Neural progenitor cell (in vitro differentiated cells): Measurements from ENCODE around the gene SPAAR. TPM values are rescaled to one million over a fixed set of nuclear protein-coding genes. Genes with fewer than 3 reads are reported as not detected.

ENCODE experiments used
- DNase-seq: peaks from one replicate; pipeline ENCODE4 v3.0.0-alpha.2; 2016; ENCODE audit warnings: low spot score
- H2AFZ ChIP-seq: fragments of 200-600 bp; sonication (generic); replicated peaks from 2 replicates; pipeline ENCODE4 v1.6.1; 2016; ENCODE audit warnings: antibody characterized with exemption
- H3F3A ChIP-seq: fragments of 200-600 bp; sonication (generic); 2 replicates; pipeline ENCODE4 v1.6.1; 2016; ENCODE audit warnings: antibody characterized with exemption, low read depth
- H3K27ac ChIP-seq: fragments of 200-600 bp; sonication (generic); 2 replicates; pipeline ENCODE4 v1.5.1; 2016; ENCODE audit warnings: mild to moderate bottlenecking
- H3K27me3 ChIP-seq: fragments of 200-600 bp; sonication (generic); 2 replicates; pipeline ENCODE4 v1.6.1; 2016; ENCODE audit warnings: mild to moderate bottlenecking, moderate library complexity
- H3K36me3 ChIP-seq: fragments of 200-600 bp; sonication (generic); 2 replicates; pipeline ENCODE4 v1.5.1; 2016
- H3K4me1 ChIP-seq: fragments of 200-600 bp; sonication (generic); 2 replicates; pipeline ENCODE4 v1.6.1; 2016; ENCODE audit warnings: mixed run types
- H3K4me2 ChIP-seq: fragments of 200-600 bp; sonication (generic); 2 replicates; pipeline ENCODE4 v1.6.1; 2016
- H3K4me3 ChIP-seq: fragments of 200-600 bp; sonication (generic); 2 replicates; pipeline ENCODE4 v1.5.1; 2016
- H3K79me2 ChIP-seq: fragments of 200-600 bp; sonication (generic); 2 replicates; pipeline ENCODE4 v1.6.1; 2016; ENCODE audit warnings: low read depth
- H3K9ac ChIP-seq: fragments of 200-600 bp; sonication (generic); 2 replicates; pipeline ENCODE4 v1.6.1; 2016
- H3K9me3 ChIP-seq: fragments of 200-600 bp; sonication (generic); 2 replicates; pipeline ENCODE4 v1.5.1; 2016; ENCODE audit warnings: low read depth
- H4K20me1 ChIP-seq: fragments of 200-600 bp; sonication (generic); 2 replicates; pipeline ENCODE4 v1.6.1; 2016; ENCODE audit warnings: low read depth
- H3K27ac Mint-ChIP-seq: 3 replicates; pipeline ENCODE4 v1.8.0; 2021; ENCODE audit warnings: mixed read lengths
- H3K27me3 Mint-ChIP-seq: 2 replicates; pipeline ENCODE4 v1.8.0; 2022; ENCODE audit warnings: low read depth, mild to moderate bottlenecking, inconsistent platforms, moderate library complexity, mixed read lengths; ENCODE audit not compliant: insufficient read depth
- H3K36me3 Mint-ChIP-seq: 3 replicates; pipeline ENCODE4 v1.8.0; 2021; ENCODE audit warnings: mixed read lengths
- H3K4me1 Mint-ChIP-seq: 3 replicates; pipeline ENCODE4 v1.8.0; 2021; ENCODE audit warnings: mixed read lengths
- H3K4me3 Mint-ChIP-seq: 3 replicates; pipeline ENCODE4 v1.8.0; 2021; ENCODE audit warnings: mild to moderate bottlenecking, moderate library complexity, mixed read lengths
- H3K9me3 Mint-ChIP-seq: 3 replicates; pipeline ENCODE4 v1.8.0; 2020; ENCODE audit warnings: mixed read lengths
- EZH2 ChIP-seq: fragments of 200-600 bp; sonication (generic); IDR thresholded peaks from 2 replicates; pipeline ENCODE4 v1.6.1; 2017; ENCODE audit warnings: antibody characterized with exemption, mild to moderate bottlenecking, moderate library complexity
- EZH2phosphoT487 ChIP-seq: fragments of 200-600 bp; sonication (generic); IDR thresholded peaks from 2 replicates; pipeline ENCODE4 v1.6.1; 2017; ENCODE audit warnings: antibody characterized with exemption
- total RNA-seq: library from RNA; depleted of rRNA; stranded (reverse); fragments of >200 nt; gene quantifications from 2 replicates; pipeline ENCODE4 v1.2.3, GENCODE V29; 2015; ENCODE audit warnings: low replicate concordance
- TF ChIP-seq, protein P1 (sequence below): fragments of 200-600 bp; sonication (generic); IDR thresholded peaks from 2 replicates; pipeline ENCODE4 v1.5.1; 2017; ENCODE audit warnings: antibody characterized with exemption, mild to moderate bottlenecking

SPAAR gene
- total RNA-seq, 1 donor from 2014 or later, result not detected

DNA sequence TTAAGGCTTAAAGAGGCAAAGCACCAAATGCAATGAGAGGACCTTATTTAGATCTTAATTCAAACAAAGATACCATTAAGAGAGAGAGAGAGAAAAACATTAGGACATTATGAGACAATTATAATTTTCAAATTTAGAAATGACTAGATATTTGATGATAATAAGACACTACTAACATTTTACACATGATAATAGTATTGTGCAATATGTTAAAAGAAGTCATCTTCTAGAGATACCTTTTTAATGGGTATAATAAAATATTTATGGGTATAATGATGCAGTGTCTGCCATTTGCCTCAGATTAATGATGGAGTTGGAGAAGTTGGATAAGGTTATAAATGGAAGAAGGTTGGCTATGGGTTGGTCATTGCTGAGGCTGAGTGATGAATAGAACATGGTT lies 21.2 kb downstream of the SPAAR start:
- no peak overlapping the region for H3K4me3 Mint-ChIP-seq
- H3F3A ChIP-seq, result no peaks in the 10 kb centered on the region
- no peak overlapping the region for H2AFZ ChIP-seq
- H3K4me1 Mint-ChIP-seq, result no peaks in the 10 kb centered on the region
- H3K9me3 Mint-ChIP-seq, result no peaks in the 10 kb centered on the region
- no peak for DNase-seq
- no peak overlapping the region for H3K9ac ChIP-seq
- H3K27me3 Mint-ChIP-seq, result peaks cover 2% of the 10 kb centered on the region
- H3K4me1 ChIP-seq, result no peaks in the 10 kb centered on the region
- H3K9me3 ChIP-seq, result no peaks in the 10 kb centered on the region
- H3K4me3 ChIP-seq, result no peak overlapping the region
- H3K79me2 ChIP-seq, result no peaks in the 10 kb centered on the region
- H3K27ac Mint-ChIP-seq, result no peak overlapping the region
- no peak for TF ChIP-seq EZH2
- no peak for TF ChIP-seq EZH2phosphoT487
- TF ChIP-seq, protein P1, sequence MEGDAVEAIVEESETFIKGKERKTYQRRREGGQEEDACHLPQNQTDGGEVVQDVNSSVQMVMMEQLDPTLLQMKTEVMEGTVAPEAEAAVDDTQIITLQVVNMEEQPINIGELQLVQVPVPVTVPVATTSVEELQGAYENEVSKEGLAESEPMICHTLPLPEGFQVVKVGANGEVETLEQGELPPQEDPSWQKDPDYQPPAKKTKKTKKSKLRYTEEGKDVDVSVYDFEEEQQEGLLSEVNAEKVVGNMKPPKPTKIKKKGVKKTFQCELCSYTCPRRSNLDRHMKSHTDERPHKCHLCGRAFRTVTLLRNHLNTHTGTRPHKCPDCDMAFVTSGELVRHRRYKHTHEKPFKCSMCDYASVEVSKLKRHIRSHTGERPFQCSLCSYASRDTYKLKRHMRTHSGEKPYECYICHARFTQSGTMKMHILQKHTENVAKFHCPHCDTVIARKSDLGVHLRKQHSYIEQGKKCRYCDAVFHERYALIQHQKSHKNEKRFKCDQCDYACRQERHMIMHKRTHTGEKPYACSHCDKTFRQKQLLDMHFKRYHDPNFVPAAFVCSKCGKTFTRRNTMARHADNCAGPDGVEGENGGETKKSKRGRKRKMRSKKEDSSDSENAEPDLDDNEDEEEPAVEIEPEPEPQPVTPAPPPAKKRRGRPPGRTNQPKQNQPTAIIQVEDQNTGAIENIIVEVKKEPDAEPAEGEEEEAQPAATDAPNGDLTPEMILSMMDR, result no peak
- peaks cover 6% of the 10 kb centered on the region for H3K27me3 ChIP-seq
- H3K36me3 Mint-ChIP-seq, result no peaks in the 10 kb centered on the region
- no peaks in the 10 kb centered on the region for H3K36me3 ChIP-seq
- no peak overlapping the region for H3K27ac ChIP-seq
- no peaks in the 10 kb centered on the region for H4K20me1 ChIP-seq
- H3K4me2 ChIP-seq, result no peak overlapping the region

DNA sequence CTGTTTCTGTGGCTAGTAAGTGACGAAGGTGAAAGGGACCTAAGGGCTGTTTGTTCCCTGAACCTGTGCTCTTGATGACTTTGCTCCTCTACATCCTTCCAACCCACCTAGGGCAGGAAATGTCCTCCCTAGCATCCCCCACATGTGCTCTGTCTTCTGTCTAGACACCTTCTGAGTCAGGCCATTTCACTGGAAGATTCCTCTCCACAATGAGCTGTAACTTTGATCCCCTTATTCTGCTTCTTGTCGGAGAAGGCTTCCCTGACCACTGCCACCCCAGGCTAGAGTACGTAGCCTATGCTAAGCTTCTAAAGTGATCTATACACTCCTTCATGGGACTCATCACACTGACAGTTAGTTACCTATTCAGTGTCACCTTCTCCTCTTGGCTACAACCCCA lies 21.7 kb downstream of the SPAAR start:
- Histone ChIP-seq H4K20me1 (no peaks in the 10 kb centered on the region), H3K36me3 (no peaks in the 10 kb centered on the region), H3K9me3 (no peaks in the 10 kb centered on the region), H3K4me2 (no peak overlapping the region), H2AFZ (no peak overlapping the region), H3K79me2 (no peaks in the 10 kb centered on the region), H3K4me1 (no peaks in the 10 kb centered on the region), H3K27me3 (peaks cover 6% of the 10 kb centered on the region), H3F3A (no peaks in the 10 kb centered on the region), H3K9ac (no peak overlapping the region), H3K4me3 (no peak overlapping the region), H3K27ac (no peak overlapping the region)
- H3K9me3 Mint-ChIP-seq, result no peaks in the 10 kb centered on the region
- H3K27ac Mint-ChIP-seq, result no peak overlapping the region
- H3K36me3 Mint-ChIP-seq, result no peaks in the 10 kb centered on the region
- no peaks in the 10 kb centered on the region for H3K4me1 Mint-ChIP-seq
- TF ChIP-seq, protein P1, result no peak
- TF ChIP-seq EZH2 (no peak), EZH2phosphoT487 (no peak)
- DNase-seq, result no peak
- H3K27me3 Mint-ChIP-seq, result peaks cover 2% of the 10 kb centered on the region
- H3K4me3 Mint-ChIP-seq, result no peak overlapping the region

DNA sequence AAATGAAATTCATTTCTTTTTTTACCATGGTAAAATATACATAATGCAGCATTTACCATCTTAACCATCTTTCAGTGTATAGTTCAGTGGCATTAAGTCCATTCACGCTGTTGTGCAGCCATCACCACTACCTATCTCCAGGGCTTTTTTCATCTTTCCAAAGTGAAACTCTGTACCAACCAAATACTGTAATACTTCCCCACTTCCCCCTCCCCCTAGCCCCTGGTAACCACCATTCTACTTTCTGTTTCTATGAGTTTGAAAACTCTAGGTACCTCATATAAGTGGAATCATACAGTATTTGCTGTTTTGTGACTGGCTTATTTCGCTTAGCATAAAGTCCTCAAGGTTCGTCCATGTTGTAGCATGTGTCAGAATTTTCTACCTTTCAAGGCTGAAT lies 23.4 kb downstream of the SPAAR start:
- Mint-ChIP-seq H3K4me1 (no peaks in the 10 kb centered on the region), H3K9me3 (no peaks in the 10 kb centered on the region), H3K36me3 (peaks cover 1% of the 10 kb centered on the region), H3K27ac (no peak overlapping the region), H3K4me3 (no peak overlapping the region), H3K27me3 (peaks cover 2% of the 10 kb centered on the region)
- no peak for DNase-seq
- Histone ChIP-seq H3K79me2 (no peaks in the 10 kb centered on the region), H3K9ac (no peak overlapping the region), H3K27ac (no peak overlapping the region), H3K9me3 (no peaks in the 10 kb centered on the region), H3F3A (no peaks in the 10 kb centered on the region), H4K20me1 (no peaks in the 10 kb centered on the region), H2AFZ (no peak overlapping the region), H3K4me1 (no peaks in the 10 kb centered on the region), H3K4me3 (no peak overlapping the region), H3K36me3 (no peaks in the 10 kb centered on the region), H3K27me3 (peaks cover 6% of the 10 kb centered on the region), H3K4me2 (no peak overlapping the region)
- TF ChIP-seq EZH2, result no peak
- TF ChIP-seq, protein P1, result no peak
- TF ChIP-seq EZH2phosphoT487, result no peak
